Measurements from ENCODE around the gene RAP1A.

DNA sequence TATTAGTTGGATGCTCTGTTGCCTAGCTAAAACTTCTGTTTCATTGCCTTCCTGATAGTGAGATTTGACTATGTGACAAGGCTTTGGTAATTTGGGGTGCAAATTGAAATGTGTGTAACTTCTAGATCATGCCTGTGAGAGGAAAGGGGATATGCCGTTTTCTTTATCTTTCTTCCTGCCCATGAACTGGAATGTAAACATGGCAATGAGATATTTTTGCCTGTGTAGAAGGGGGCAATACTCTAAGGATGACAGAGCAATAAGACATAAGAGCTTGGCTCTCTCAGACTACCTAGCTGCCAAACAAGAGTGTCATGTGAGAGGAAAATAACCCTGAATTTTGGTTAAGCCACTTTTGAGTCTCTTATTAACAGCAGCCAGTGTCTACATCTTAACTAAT lies 49.7 kb downstream of the RAP1A start:
- TF ChIP-seq, protein P1, sequence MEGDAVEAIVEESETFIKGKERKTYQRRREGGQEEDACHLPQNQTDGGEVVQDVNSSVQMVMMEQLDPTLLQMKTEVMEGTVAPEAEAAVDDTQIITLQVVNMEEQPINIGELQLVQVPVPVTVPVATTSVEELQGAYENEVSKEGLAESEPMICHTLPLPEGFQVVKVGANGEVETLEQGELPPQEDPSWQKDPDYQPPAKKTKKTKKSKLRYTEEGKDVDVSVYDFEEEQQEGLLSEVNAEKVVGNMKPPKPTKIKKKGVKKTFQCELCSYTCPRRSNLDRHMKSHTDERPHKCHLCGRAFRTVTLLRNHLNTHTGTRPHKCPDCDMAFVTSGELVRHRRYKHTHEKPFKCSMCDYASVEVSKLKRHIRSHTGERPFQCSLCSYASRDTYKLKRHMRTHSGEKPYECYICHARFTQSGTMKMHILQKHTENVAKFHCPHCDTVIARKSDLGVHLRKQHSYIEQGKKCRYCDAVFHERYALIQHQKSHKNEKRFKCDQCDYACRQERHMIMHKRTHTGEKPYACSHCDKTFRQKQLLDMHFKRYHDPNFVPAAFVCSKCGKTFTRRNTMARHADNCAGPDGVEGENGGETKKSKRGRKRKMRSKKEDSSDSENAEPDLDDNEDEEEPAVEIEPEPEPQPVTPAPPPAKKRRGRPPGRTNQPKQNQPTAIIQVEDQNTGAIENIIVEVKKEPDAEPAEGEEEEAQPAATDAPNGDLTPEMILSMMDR (IDR thresholded peaks at IDR 0.05) = no peak
- no peak for TF ChIP-seq EP300 (IDR thresholded peaks at IDR 0.05)

Measured in esophagus muscularis mucosa (tissue), 3 donors.